Rectal smooth muscle tissue (tissue), 1 donor: Measurements from ENCODE around the gene DDX5.
A peak's percentile ranks its signal among the peaks of the same experiment; 100 is the strongest.

Source experiments
- H3K27ac ChIP-seq: one replicate; pipeline ENCODE4 v1.7.0; 2013; ENCODE audit warnings: low read depth, low read length, inconsistent platforms
- H3K27me3 ChIP-seq: one replicate; pipeline ENCODE4 v1.7.0; 2013; ENCODE audit warnings: low read length; ENCODE audit not compliant: control insufficient read depth, insufficient read depth
- H3K36me3 ChIP-seq: one replicate; pipeline ENCODE4 v1.7.0; 2013; ENCODE audit warnings: low read length; ENCODE audit not compliant: control insufficient read depth, insufficient read depth
- H3K4me1 ChIP-seq: one replicate; pipeline ENCODE4 v1.7.0; 2013; ENCODE audit warnings: low read length; ENCODE audit not compliant: control insufficient read depth, insufficient read depth
- H3K4me3 ChIP-seq: one replicate; pipeline ENCODE4 v1.7.0; 2013; ENCODE audit warnings: low read length
- H3K9ac ChIP-seq: one replicate; pipeline ENCODE4 v1.7.0; 2013; ENCODE audit warnings: low read length

Gene DDX5

DNA sequence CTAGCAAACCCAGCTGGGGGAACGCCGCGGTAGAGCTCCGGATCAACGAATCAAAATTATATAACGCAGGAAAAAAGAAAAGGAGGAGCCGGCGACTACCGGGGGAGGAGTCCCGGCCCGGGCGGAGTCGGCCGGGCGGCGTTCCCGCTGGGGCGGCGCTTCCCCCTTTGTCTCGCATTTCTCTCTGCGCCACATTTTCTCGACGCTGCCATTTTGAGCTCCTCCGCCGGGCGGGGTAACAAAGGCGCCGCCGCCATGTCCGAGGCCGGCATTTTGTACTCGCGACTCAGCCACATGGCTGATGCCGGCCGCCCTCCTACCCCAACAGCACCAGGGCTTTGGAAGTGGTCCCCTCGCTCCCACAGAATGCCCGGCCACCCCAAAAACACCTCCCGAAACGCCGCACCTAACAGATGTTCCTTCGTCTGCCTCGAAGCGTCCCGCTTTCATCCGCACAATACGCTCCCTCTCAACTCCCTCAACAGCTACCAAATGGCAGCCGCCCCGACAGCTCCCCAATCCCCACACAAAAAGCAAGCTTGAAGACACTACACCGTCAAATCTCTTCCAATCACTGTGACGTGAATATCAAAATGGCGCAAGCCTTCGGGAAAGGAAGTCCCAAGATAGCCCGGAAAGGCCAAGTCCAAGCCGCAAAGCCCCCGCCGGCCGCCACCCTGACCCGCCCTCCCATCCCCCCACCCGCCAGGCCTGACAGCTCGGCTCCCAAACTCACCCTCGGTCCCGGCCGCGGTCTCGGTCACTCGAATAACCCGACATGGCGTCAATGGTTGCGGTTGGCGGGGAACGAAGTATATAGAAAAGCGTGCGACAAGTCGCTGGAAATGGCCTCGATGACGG is 519 bp downstream of the DDX5 start:
- peak overlapping the region; percentile 97 for H3K9ac ChIP-seq
- no peaks in the 10 kb centered on the region for H3K27me3 ChIP-seq
- H3K4me1 ChIP-seq: peaks cover 42% of the 10 kb centered on the region
- peak overlapping the region; percentile 92 for H3K4me3 ChIP-seq
- H3K36me3 ChIP-seq: peaks cover 40% of the 10 kb centered on the region
- H3K27ac ChIP-seq: peak overlapping the region; percentile 99

GRCh38 chr17:64504769-64505339 is 1.2 kb downstream of the DDX5 start:
- Histone ChIP-seq H3K4me1 (peaks cover 42% of the 10 kb centered on the region), H3K36me3 (peaks cover 47% of the 10 kb centered on the region), H3K9ac (peak overlapping the region; percentile 83), H3K4me3 (peak overlapping the region; percentile 92), H3K27me3 (no peaks in the 10 kb centered on the region), H3K27ac (peak overlapping the region; percentile 99)

- Histone ChIP-seq H3K4me1 (peaks cover 40% of the 10 kb centered on the region), H3K27me3 (no peaks in the 10 kb centered on the region), H3K4me3 (peak overlapping the region; percentile 92), H3K27ac (peak overlapping the region; percentile 99), H3K36me3 (peaks cover 47% of the 10 kb centered on the region), H3K9ac (peak overlapping the region; percentile 83)
These were observed 2.0 kb downstream of the DDX5 start for GRCh38 chr17:64503821-64504768.

DNA sequence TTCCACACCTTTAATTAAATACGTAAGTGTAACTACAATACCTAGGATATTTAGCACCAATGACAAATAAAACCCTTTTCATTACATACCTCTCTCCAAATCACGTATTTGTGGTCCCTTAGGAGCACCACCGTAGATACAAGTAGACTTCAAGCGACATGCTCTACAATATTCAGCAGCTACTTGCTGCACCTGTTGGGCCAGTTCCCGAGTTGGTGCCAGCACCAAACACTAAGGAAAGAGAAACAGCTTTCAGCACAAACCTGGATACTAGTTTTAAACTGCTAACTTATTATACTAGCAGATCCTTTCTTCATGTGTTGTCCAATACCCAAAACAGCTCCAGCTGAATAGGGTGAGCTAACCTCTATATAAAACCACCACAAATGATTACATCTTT is 2.7 kb downstream of the DDX5 start:
- no peak overlapping the region for H3K9ac ChIP-seq

DNA sequence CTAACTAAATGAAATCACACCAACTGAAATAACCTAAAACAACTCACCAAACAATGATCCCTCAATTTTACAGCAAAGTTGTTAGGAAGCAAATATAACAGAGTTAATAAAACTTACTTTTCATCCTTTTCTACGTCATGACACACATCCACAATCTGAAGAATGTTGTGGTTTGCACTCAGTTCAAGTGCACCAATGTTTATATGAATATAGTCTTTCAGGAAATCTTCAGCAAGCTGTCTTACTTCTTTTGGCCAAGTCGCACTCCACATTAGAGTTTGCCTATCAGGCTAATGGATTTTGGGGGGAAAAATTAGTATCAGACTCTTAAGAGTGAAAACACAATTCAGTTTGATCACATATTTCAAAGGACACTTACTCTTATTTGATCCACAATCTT is 3.3 kb downstream of the DDX5 start:
- peaks cover 47% of the 10 kb centered on the region for H3K36me3 ChIP-seq

More for the DNA sequence above, 2.7 kb downstream of the DDX5 start:
- Histone ChIP-seq H3K27ac (no peak overlapping the region), H3K27me3 (no peaks in the 10 kb centered on the region), H3K36me3 (peaks cover 47% of the 10 kb centered on the region), H3K4me3 (peak overlapping the region; percentile 24), H3K4me1 (peaks cover 34% of the 10 kb centered on the region)

GRCh38 chr17:64502021-64502420 is 4.1 kb downstream of the DDX5 start:
- Histone ChIP-seq H3K27ac (no peak overlapping the region), H3K27me3 (no peaks in the 10 kb centered on the region), H3K4me1 (peaks cover 29% of the 10 kb centered on the region), H3K4me3 (no peak overlapping the region), H3K36me3 (peaks cover 47% of the 10 kb centered on the region), H3K9ac (no peak overlapping the region)

More for the DNA sequence above, 3.3 kb downstream of the DDX5 start:
- H3K27ac ChIP-seq: no peak overlapping the region
- no peaks in the 10 kb centered on the region for H3K27me3 ChIP-seq
- peaks cover 29% of the 10 kb centered on the region for H3K4me1 ChIP-seq
- no peak overlapping the region for H3K4me3 ChIP-seq
- H3K9ac ChIP-seq: no peak overlapping the region

DNA sequence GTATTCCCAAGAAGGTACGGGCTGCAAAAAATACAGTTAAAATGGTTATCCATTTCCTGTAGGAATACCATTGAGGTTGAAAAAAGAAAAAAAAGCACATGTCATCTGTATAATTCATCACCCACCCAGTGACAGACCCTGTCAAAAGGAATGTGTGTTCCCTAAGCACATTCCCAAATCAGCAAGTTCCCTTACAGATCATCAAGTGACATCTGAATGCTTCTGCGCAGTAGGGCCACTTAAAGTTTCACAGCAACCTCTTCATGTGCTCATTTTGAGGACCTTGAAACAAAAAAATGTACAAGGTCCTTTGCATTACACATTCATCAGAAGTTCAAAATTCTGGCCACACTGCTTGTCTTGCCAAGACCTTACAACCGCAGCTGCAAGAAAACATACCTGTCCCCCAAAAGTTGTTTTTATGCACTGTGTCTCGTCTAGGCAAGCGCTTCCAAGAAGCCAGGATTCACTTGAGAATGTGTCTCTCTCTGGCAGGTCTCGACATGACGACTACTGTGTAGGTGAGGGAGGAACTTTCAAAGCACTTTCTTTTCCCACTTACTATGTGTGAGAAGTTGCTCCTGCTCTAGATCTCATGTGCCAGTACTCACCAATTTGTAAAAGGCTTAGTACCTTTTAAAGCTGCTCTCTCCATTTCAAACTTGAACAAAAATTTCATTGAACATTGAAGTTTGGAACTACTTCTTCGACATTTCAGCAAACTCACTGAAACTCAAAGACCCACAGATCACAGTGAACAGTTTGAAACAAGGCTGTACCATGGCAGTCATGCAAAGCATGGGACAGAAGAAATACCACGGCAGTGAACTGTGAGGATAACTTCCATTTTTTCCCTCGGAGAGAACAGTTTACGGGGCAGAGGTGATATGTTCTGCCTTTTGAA is 5.0 kb downstream of the DDX5 start:
- Histone ChIP-seq H3K36me3 (peaks cover 47% of the 10 kb centered on the region), H3K27ac (no peak overlapping the region), H3K4me1 (peaks cover 31% of the 10 kb centered on the region), H3K4me3 (no peak overlapping the region), H3K27me3 (no peaks in the 10 kb centered on the region), H3K9ac (no peak overlapping the region)

DNA sequence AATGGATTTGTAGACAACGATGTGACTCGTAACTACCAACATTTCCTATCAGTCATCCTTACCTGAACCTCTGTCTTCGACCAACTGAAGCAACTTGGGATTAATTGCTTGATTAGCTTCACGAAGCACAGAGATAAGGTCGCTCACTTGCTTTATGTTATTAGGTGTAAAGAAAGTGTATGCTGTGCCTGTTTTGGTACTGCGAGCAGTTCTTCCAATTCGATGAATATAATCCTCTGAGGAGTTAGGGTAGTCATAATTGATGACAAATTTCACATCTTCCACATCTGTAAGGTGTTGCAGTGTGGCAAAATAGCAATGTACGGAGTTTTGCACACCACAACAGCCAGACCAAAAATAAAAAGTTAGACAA is 5.6 kb downstream of the DDX5 start:
- no peaks in the 10 kb centered on the region for H3K27me3 ChIP-seq
- H3K36me3 ChIP-seq: peaks cover 47% of the 10 kb centered on the region
- H3K4me1 ChIP-seq: peaks cover 34% of the 10 kb centered on the region
- H3K27ac ChIP-seq: no peak overlapping the region
- no peak overlapping the region for H3K9ac ChIP-seq
- H3K4me3 ChIP-seq: no peak overlapping the region

DNA sequence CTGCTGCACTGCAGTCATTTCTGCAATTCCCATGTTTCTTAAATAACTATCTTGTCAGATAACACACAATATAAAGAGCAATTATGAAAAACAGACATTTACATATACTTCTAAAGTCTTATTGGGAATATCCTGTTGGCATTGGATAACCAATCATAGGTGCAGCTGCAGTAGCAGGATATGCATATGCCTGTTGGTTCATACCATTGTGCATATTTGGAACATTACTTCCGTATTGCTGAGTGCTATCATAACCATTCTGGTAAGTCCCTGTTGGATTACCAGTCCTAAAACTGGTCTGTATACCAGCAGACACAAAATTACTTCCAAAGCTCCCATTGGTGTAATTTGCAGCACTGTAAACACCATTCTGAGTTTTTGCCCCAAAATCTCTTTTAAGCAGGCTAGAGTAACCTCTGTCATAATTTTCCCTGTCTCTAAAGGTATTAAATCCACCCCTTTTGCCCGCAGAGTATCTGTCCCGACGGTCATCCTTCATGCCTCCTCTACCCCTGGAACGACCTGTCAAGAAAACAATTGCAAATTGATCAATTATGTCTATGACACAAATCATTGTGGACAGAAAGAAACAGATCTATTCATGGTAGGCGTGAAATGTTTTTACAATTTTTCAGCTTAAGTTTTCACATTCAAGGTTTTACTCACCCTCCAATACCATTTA is 6.1 kb downstream of the DDX5 start:
- H3K4me1 ChIP-seq: peaks cover 36% of the 10 kb centered on the region

DNA sequence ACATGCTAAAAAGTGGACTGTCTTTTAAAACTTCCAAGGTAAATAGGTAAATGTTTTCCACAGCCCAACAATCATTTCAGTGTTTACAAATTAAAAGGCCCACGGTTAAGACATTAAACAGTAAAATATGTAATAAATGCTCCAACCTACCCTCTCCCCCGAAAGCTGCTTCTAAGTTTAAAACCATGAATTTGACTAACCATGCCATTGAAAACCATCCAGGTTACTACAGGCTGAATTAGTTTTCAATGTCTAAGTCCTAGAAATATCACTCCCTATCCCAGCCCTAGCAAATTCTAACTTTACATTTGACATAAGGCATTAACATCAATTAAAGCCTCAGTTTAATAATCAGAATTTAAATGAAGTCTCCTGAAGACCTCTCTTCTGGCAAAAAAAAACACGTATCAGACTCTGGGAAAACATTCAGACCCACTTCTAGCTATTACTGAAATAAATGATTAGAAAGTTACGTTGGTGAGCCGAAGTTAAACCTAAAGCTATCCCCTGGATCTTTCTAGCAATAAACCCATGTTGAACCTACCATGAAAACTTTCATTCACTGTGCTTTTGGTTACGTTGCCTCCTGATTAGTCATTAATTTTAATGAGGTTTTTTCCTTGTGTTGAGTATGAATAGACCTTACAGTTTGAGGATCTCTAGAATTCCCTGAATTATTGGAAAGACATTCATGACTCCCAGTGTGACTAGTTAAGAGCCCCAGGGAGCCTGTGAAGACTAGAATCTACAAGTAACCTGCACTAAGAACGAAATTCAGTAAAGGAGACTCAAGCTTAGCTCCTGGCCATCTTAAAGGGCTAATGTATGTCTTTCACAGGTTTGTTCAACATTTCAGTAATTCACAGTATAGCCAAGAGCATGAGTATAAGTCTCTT is 7.5 kb downstream of the DDX5 start:
- H3K27me3 ChIP-seq: no peaks in the 10 kb centered on the region
- peaks cover 40% of the 10 kb centered on the region for H3K36me3 ChIP-seq
- H3K4me3 ChIP-seq: no peak overlapping the region
- H3K4me1 ChIP-seq: peaks cover 25% of the 10 kb centered on the region
- no peak overlapping the region for H3K9ac ChIP-seq
- H3K27ac ChIP-seq: no peak overlapping the region

More for the DNA sequence above, 6.1 kb downstream of the DDX5 start:
- H3K36me3 ChIP-seq: peaks cover 47% of the 10 kb centered on the region
- H3K9ac ChIP-seq: no peak overlapping the region
- no peak overlapping the region for H3K4me3 ChIP-seq
- no peak overlapping the region for H3K27ac ChIP-seq
- no peaks in the 10 kb centered on the region for H3K27me3 ChIP-seq
